ENCODE data around the gene OTOA. TPM values are rescaled to one million over a fixed set of nuclear protein-coding genes. Genes with fewer than 3 reads are reported as not detected.

The OTOA gene
- total RNA-seq, 1 experiment from 2014 or later, result not detected

GRCh38 chr16:21683184-21683583 lies 19.4 kb downstream of the OTOA start:
- intact Hi-C loops (cut with micrococcal nuclease; ENCODE audit: unreplicated experiment), result no loop called here
- no peak for DNase-seq
- Histone ChIP-seq H4K20me1 (ENCODE audit: insufficient read depth) (no peaks in the 10 kb centered on the region), H3K4me2 (no peak overlapping the region), H3F3A (ENCODE audit: insufficient read depth, low read depth) (no peaks in the 10 kb centered on the region), H3K27ac (no peak overlapping the region), H3K4me1 (replicated peaks; ENCODE audit: insufficient read depth) (no peaks in the 10 kb centered on the region), H3K4me3 (no peak overlapping the region), H3K36me3 (ENCODE audit: low read depth) (no peaks in the 10 kb centered on the region), H3K9me3 (ENCODE audit: insufficient read depth, low read depth) (no peaks in the 10 kb centered on the region), H2AFZ (no peak overlapping the region), H3K9me2 (ENCODE audit: insufficient read depth) (no peaks in the 10 kb centered on the region), H3K27me3 (ENCODE audit: insufficient read depth, low read depth) (0 out of 2 replicates have a peak, but pooled peaks cover 5% of the 10 kb centered on the region), H3K79me2 (ENCODE audit: low read depth) (no peaks in the 10 kb centered on the region)
- CTCF ChIA-PET, result no interaction called here
- BruUV-seq (replicated peaks), result no TSS peak
- POLR2A ChIA-PET (ENCODE audit: unreplicated experiment), result no interaction called here
- TF ChIP-seq CTCF (conservative IDR thresholded peaks at IDR 0.05) (no peak), EZH2 (IDR thresholded peaks at IDR 0.05; ENCODE audit: low read depth) (no peak)

GRCh38 chr16:21684199-21684598 lies 20.4 kb downstream of the OTOA start:
- DNase-seq, result no peak
- H3K4me2 ChIP-seq, result no peak overlapping the region
- TF ChIP-seq EZH2 (IDR thresholded peaks at IDR 0.05; ENCODE audit: low read depth) (no peak), CTCF (conservative IDR thresholded peaks at IDR 0.05) (peak; percentile 73)
- no peak overlapping the region for H3K4me3 ChIP-seq
- intact Hi-C loops (cut with micrococcal nuclease; ENCODE audit: unreplicated experiment), result no loop called here
- H3K36me3 ChIP-seq (ENCODE audit: low read depth), result no peaks in the 10 kb centered on the region
- no TSS peak for BruUV-seq (replicated peaks)
- no peaks in the 10 kb centered on the region for H4K20me1 ChIP-seq (ENCODE audit: insufficient read depth)
- no peaks in the 10 kb centered on the region for H3K4me1 ChIP-seq (replicated peaks; ENCODE audit: insufficient read depth)
- no peaks in the 10 kb centered on the region for H3K9me3 ChIP-seq (ENCODE audit: insufficient read depth, low read depth)
- H3K27me3 ChIP-seq (ENCODE audit: insufficient read depth, low read depth), result peaks cover 14% of the 10 kb centered on the region
- H2AFZ ChIP-seq, result no peak overlapping the region
- CTCF ChIA-PET, result no interaction called here
- no peaks in the 10 kb centered on the region for H3F3A ChIP-seq (ENCODE audit: insufficient read depth, low read depth)
- H3K79me2 ChIP-seq (ENCODE audit: low read depth), result no peaks in the 10 kb centered on the region
- H3K9me2 ChIP-seq (ENCODE audit: insufficient read depth), result no peaks in the 10 kb centered on the region
- POLR2A ChIA-PET (ENCODE audit: unreplicated experiment), result no interaction called here
- H3K27ac ChIP-seq, result no peak overlapping the region

GRCh38 chr16:21685034-21685455 lies 21.3 kb downstream of the OTOA start:
- no peak overlapping the region for H2AFZ ChIP-seq
- H3K36me3 ChIP-seq (ENCODE audit: low read depth), result no peaks in the 10 kb centered on the region
- TF ChIP-seq EZH2 (IDR thresholded peaks at IDR 0.05; ENCODE audit: low read depth) (no peak), CTCF (conservative IDR thresholded peaks at IDR 0.05) (no peak)
- ChIA-PET CTCF (no interaction called here), POLR2A (ENCODE audit: unreplicated experiment) (no interaction called here)
- H3K4me1 ChIP-seq (replicated peaks; ENCODE audit: insufficient read depth), result no peaks in the 10 kb centered on the region
- H3K27me3 ChIP-seq (ENCODE audit: insufficient read depth, low read depth), result peaks cover 16% of the 10 kb centered on the region
- BruUV-seq (replicated peaks), result no TSS peak
- no peaks in the 10 kb centered on the region for H3K9me2 ChIP-seq (ENCODE audit: insufficient read depth)
- H3K4me2 ChIP-seq, result no peak overlapping the region
- intact Hi-C loops (cut with micrococcal nuclease; ENCODE audit: unreplicated experiment), result no loop called here
- H3K27ac ChIP-seq, result no peak overlapping the region
- H3K4me3 ChIP-seq, result no peak overlapping the region
- no peak for DNase-seq
- no peaks in the 10 kb centered on the region for H3F3A ChIP-seq (ENCODE audit: insufficient read depth, low read depth)
- H3K79me2 ChIP-seq (ENCODE audit: low read depth), result no peaks in the 10 kb centered on the region
- no peaks in the 10 kb centered on the region for H4K20me1 ChIP-seq (ENCODE audit: insufficient read depth)
- no peaks in the 10 kb centered on the region for H3K9me3 ChIP-seq (ENCODE audit: insufficient read depth, low read depth)

Measured in PC-9 (cell line).